Loucy (cell line): ENCODE results near the gene ZAR1.
"Not testable (repeated sequence)": the region's sequence is repeated elsewhere in the genome, so short reads cannot be mapped to it uniquely, and the experiment has no call there.

Experiments used
- CTCF ChIP-seq: fragments of 200-600 bp; sonication (generic); conservative IDR thresholded peaks from 2 replicates; pipeline ENCODE4 v1.5.1; 2014; ENCODE audit warnings: mild to moderate bottlenecking, antibody characterized with exemption, low read length
- EZH2phosphoT487 ChIP-seq: fragments of 200-600 bp; IDR thresholded peaks from 2 replicates; pipeline ENCODE4 v1.6.1; 2018; ENCODE audit warnings: antibody characterized with exemption, mild to moderate bottlenecking, moderate library complexity, borderline replicate concordance

- not testable (repeated sequence) for TF ChIP-seq CTCF, EZH2phosphoT487
Observed at GRCh38 chr4:48451656-48452055, 38.4 kb upstream of the ZAR1 start.
